CD4-positive, alpha-beta T cell treated with Interleukin-21 for 1 hour (primary cell): Measurements from ENCODE around the gene AAK1.

Experiments
- DNase-seq: peaks from one replicate; pipeline ENCODE4 v3.0.0-alpha.2; 2020

AAK1 gene

GRCh38 chr2:69529480-69529879 is 114.1 kb downstream of the AAK1 start:
- no peak for DNase-seq

GRCh38 chr2:69525261-69525660 is 118.3 kb downstream of the AAK1 start:
- no peak for DNase-seq

DNA sequence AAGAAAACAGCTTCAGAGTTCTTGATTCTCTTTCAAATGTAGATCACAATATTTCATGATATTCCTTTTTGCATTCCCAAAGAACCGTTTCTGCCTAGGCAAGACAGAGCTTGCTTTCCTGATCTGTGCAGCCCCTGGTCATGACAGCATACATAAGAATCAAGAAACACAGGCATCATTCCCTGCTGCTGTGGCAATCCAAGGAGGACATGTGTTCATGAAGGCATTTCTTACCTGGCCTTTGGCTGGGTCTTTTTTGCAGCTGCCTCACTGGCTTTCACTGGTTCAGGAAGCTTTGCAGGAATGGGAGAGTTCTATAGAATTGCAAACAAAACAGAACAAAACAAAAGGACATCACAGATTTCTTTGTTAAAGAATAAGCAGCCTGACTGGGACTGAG is 118.7 kb downstream of the AAK1 start:
- DNase-seq: no peak

GRCh38 chr2:69521747-69522146 is 121.8 kb downstream of the AAK1 start:
- no peak for DNase-seq

DNA sequence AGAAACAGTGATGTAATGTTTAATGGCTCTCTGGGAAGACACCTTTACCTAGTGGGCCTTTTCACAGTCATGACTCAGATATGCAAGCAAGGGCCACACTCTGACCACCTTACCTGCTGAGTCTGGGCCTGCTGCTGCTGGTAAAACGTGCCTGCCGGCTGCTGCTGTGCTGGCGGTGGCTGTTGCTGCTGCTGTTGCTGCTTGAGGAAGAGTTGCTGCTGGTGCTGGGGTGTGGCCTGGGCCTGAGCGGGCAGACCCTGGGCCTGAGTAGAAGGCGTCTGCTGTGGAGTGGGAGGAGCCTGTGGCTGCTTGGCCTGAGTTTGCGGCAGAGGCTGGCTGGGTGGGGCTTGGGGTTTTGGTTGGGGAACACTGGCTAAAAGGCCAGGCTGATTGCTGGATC is 124.7 kb downstream of the AAK1 start:
- no peak for DNase-seq

DNA sequence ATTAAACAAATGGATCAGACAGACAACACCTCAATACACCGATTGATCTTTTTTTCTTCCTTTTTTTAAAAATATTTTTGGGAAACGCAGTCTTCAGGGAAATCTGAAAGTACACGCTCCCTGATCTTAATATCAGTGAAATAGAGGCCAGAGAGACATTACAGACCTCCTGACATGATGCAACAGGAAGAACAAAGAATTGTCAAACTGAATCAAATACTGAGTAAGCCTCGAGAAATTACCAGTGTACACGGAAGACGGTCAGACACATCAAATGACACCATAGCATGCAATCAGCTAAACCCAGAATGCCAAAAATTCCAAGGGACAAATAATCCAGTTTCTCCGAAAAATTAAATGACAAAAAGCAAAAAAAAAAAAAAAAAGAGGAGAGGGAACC is 126.1 kb downstream of the AAK1 start:
- DNase-seq: no peak

GRCh38 chr2:69514819-69515218 is 128.7 kb downstream of the AAK1 start:
- DNase-seq: no peak

DNA sequence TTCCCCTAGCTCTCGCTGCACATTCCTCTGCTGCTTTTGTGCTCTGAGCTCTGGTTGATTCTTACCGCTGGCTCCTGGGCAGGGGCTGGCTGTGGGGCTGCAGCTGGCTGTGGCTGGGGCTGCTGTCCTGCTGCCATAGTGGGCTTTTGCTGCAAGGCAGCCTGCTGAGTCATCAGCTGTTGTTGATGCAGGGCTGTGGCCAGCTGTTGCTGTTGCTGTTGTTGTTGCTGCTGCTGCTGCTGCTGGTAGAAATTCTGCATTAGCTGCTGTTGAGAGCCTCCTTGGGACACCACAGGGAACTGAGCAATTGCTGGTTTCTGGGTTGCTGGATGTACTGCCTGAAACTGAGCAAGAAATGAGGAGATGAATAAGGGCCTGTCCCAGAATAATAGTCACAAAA is 129.1 kb downstream of the AAK1 start:
- DNase-seq: no peak

DNA sequence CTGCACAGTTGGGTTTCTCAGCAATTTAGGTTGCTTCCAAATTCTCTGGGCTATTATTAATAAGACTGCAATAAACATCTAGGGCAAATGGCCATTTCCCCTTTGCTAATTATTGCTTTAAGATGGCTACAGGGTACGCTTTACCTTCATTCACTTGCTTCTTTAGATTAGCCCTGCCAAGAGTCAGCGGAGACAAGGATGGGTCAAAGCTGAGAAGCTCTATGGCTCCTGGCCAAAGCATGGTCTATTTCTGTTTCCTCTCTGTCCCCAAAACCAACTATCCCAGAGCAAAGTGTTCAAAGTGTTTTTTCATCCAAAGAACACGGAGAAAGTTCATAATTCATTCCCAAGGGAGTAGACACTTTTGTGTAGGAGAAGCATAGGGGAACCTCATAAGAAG is 131.1 kb downstream of the AAK1 start:
- DNase-seq: no peak

DNA sequence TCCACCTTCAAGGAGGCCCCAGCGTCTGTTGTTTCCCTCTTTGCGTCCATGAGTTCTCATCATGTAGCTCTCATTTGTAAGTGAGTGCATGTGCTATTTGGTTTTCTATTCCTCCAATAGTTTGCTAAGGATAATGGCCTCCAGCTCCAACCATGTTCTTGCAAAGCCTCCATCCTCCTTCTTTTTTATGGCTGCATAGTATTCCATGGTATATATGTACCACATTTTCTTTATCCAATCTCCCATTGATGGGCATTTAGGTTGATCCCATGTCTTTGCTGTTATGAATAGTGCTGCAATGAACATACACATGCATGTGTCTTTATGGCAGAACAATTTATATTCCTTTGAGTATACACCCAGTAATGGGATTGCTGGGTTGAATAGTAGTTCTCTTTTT is 133.3 kb downstream of the AAK1 start:
- DNase-seq: no peak

- no peak for DNase-seq
These were observed 133.8 kb downstream of the AAK1 start for GRCh38 chr2:69509750-69510140.

- DNase-seq: no peak
These were observed 134.4 kb downstream of the AAK1 start for GRCh38 chr2:69509011-69509749.

GRCh38 chr2:69505710-69506109 is 137.8 kb downstream of the AAK1 start:
- no peak for DNase-seq

GRCh38 chr2:69501301-69501700 is 142.2 kb downstream of the AAK1 start:
- no peak for DNase-seq

DNA sequence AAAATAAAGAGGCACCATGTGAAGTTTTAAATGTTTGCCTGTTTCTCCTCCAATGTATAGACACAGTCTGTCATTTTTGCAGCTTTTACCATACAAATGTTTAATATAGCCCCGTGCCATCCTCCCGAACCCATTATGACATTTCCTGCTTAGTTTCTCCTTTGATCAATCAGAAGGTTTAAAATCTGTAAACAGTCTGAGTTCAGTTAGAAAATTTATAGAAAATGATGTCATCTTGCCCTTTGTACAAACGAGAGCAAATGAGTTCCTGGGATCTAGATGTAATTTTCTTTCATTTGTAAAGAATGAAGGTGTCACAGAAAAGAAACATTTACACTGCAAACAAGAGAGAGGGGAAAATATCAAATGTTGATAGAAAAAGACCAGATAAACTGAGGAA is 143.6 kb downstream of the AAK1 start:
- DNase-seq: peak; percentile 17

GRCh38 chr2:69499242-69499641 is 144.3 kb downstream of the AAK1 start:
- DNase-seq: no peak

- DNase-seq: no peak
These were observed 147.7 kb downstream of the AAK1 start for GRCh38 chr2:69495861-69496260.

- DNase-seq: no peak
These were observed 148.5 kb downstream of the AAK1 start for GRCh38 chr2:69495008-69495407.

DNA sequence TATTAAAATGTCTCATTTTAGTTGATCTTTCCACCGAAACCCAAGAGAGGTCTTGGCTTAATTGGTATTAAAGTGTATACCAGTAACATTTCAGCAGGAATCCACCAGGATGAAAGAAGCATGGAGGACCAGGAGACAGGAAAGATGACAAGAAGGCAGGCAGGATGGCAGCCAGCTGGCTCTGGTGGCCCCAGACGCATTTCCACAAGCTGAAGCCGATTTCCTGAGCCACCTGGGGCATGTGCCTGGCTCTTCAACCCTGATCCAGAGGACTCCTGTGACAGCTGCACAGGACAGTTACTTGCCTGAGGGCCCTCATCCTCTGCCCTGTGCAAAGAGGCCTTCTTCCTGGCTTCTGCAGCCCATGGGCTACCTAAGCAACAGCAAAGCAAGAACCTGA is 149.4 kb downstream of the AAK1 start:
- DNase-seq: no peak

GRCh38 chr2:69493268-69493667 is 150.3 kb downstream of the AAK1 start:
- no peak for DNase-seq

DNA sequence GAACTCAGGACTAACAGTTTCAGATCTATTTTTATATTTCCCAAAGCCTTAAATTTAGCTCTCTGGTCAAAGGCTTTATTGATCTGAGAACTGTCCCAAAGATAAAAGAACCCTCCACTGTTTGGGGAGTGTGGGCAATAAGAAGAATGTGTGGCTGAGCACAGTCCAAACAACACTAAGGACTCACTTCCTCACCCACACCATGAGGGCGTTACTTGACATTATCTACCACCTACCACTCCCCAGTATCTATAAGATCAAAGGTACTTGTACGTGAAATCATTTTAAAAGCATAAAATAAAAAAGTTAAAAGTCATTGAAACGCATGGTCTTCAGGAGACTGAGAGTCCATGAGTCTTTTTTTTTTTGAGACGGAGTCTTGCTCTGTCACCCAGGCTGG is 151.7 kb downstream of the AAK1 start:
- DNase-seq: no peak

DNA sequence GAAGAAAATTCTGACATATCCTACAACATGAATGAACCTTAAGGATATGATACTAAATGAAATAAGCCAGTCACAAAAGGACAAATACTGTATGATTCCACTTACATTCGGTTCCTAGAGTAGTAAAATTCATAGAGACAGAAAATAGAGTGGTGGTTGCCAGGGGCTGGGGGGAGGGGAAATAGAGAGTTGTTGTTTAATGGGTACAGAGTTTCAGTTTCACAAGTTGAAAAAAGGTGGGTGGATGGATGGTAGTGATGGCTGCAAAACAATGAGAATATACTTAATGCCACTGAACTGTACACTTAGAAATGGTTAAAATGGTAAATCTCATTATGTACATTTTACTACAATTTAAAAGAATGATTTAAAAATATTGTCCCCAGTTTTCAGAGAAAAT is 153.1 kb downstream of the AAK1 start:
- peak; percentile 31 for DNase-seq

DNA sequence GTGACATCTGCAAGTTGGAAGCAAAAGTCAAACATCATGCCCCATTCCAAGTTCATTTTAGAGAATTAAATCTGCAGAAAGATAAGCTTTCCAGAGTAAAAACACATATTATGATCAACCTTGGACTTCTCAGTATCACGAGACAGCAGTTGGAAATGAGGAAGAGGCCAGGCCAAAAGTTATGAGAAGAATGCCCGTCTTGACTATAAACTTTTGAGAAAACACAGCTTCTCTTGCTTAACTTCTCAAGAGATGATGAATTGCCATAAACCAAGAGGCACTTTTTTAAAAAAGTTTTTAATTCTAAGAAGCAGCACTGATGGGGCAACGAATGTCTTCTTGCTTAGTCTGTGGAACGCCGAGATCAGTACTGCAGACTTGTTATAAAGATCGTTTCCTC is 153.7 kb downstream of the AAK1 start:
- no peak for DNase-seq

GRCh38 chr2:69483696-69484095 is 159.8 kb downstream of the AAK1 start:
- DNase-seq: no peak

GRCh38 chr2:69483024-69483423 is 160.5 kb downstream of the AAK1 start:
- no peak for DNase-seq

- no peak for DNase-seq
These were observed 161.1 kb downstream of the AAK1 start for GRCh38 chr2:69482471-69482870.
